NK-92 (cell line): ENCODE data around the gene ISCU.
"Not testable (repeated sequence)": the region's sequence is repeated elsewhere in the genome, so short reads cannot be mapped to it uniquely, and the experiment has no call there.

ENCODE experiments used
- DNase-seq: peaks from one replicate; lab custom pipeline; 2025; ENCODE audit not compliant: unreplicated experiment; lab: John Stamatoyannopoulos, UW

Gene ISCU

DNA sequence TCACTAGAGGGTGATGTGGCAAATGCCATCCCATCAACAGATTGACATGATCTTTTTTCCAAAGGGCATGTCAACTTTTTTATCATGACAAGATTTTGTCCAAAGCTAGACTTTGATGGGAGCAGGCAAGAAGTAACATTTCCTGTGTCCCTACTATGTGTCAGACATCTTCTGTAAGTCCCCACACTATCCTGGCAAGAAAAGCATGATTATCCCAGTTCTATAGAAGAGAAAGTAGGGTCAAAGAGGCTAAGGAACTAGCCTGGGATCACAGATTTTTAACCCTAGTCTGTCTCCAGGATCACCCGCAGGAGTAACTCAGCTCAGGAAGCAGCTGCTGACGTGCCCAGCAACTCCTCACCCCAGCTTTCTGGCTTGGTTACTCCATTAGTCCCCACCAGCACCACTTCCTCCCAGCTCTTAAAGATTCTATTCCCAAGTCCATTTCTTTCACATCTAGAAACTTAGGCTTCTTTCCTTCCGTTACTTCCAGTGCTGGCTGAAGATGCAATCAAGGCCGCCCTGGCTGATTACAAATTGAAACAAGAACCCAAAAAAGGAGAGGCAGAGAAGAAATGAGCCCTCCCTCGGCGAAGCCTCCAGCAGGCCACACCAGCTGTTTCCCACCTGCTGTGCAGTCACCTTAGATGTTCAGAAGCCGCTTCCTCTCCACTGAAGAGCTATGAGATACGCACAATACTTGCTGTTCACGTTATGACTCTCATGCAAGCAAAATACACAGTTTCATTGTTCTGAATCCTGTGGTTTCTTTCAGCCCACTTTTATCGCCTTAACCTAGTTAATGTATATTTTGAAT, 6.2 kb downstream of the ISCU start:
- DNase-seq, result no peak

DNA sequence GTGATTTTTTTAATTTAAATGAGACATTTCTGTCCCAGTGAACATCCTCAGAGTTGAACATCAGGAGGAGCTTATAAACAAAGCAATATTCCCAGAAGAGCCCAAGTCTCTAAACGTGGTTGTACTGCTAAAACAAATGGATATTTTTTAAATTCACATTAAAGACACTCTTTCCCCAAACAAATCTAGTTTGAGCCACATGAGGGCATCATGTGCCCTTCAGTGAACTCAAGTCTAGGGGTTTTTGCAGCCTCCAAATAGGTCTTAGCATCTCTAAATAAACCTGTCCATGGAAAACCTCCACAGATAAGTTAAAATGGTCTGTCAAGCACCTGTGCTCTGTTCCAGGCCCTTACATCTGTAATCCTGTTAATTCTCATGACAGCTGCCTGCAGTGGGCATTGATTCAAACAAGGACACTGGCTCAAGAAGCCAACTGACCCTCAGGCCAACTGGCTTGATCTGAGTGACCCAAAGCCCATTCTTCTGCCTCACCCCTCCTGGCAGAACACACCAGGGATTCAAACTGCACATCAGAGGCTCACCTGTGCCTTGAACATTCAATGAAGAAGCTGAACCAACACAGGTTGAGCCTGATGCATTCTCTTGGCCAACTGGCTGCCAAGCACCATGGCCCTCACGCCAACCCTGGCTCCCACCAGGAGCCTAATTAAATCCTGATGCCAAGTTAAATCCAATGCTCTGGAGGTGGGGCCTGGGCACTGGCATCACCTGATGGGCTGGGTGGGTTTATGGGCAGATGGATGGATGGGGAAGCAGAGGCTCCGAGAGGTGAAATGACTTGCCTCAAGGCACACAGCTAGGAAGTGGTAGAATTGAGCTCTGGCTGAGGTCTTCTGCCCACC, 8.6 kb downstream of the ISCU start:
- DNase-seq, result no peak

- DNase-seq, result no peak
These were observed 9.3 kb downstream of the ISCU start for GRCh38 chr12:108571609-108572165.

DNA sequence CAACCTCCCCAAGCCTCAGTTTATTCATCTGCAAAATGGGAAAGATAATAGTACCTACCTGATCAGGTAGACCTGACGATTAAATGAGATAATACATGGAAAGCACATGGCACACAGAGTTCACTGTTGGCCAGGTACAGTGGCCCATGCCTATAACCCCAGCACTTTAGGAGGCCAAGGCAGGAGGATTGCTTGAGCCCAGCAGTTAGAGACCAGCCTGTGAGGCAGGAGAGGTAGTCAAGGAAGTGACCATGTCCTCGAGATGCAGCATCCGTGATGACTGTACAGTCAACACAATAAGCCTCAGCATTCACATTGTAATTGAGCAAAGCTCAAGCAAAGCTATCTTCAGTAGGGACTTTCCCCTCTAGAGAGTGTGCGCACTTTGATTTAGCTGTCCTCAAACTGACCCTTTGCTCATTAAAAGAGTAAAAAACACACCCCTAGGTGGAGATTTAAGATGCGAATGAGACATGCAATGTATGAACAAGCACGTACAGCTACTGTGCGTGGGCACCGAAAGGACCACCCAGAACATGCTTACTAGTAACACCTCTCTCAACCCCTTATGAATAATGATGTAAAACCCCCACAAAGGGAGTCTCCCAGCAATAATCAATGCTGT, 9.9 kb downstream of the ISCU start:
- DNase-seq, result no peak

DNA sequence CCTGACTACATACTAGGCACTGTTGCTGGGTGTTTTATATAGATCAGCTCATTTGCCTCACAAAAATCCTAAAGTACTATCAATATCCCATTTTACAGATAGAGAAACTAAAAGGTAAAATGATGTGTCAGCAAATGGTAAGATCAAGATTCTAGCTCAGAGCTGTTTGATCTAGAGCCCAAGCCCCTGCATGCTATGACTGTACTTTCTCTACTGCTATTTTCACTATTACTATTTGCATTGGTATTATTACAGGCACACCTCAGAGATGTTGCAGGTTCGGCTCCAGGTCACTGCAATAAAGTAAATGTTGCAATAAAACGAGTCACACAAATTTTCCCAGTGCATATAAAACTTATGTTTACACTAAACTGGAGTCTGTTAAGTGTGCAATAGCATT, 10.9 kb downstream of the ISCU start:
- DNase-seq, result no peak

- DNase-seq, result not testable (repeated sequence)
These were observed 11.9 kb downstream of the ISCU start for GRCh38 chr12:108574276-108574675.

- no peak for DNase-seq
These were observed 13.0 kb downstream of the ISCU start for GRCh38 chr12:108575199-108575912.

GRCh38 chr12:108576660-108577234, 14.4 kb downstream of the ISCU start:
- DNase-seq, result no peak

DNA sequence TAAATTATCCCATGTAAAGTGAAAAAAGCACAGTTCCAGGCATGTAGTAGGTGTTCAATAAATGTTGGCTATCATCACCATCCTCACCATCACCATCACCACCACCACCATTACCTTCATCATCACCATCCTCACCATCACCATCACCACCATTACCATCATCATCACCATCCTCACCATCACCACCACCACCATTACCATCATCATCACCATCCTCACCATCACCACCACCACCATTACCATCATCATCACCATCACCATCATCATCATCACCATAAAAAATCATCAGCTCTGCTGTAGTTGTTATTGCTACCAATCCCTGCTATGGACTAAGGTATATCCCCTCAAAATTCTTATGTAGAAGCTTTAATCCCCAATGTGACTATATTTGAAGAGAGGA, 15.1 kb downstream of the ISCU start:
- DNase-seq, result no peak

DNA sequence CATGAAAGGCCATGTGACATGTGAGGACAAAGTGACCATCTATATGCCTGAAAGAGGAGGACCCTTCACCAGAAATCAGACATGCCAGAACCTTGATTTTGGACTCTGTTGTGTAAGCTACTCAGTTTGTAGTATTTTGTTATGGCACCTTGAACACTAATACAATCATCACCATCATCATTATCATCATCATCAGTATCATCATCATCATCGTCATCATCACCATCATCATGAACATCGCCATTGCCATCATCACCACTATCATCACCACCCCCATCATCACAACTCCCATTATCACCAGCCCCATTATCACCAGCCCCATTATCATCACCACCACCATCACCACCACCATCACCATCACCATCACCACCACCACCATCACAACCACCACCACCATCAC, 15.9 kb downstream of the ISCU start:
- no peak for DNase-seq

DNA sequence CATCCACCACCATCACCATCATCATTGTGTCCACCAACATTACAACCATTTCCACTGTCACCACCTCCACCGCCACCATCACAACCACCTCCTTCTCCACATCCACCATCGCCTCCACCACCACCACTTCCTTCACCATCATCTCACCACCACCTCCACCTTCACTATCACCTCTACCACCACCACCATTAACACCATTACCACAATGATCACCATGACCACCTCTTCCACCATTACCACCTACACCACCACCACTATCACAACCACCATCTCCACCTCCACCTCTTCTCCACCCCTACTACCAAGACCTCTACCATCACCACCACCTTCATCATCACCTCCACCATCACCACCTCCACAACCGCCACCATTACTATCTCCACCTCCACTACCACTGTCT, 16.4 kb downstream of the ISCU start:
- DNase-seq, result no peak

- DNase-seq, result no peak
These were observed 18.1 kb downstream of the ISCU start for GRCh38 chr12:108580531-108580930.

GRCh38 chr12:108581311-108582227, 19.2 kb downstream of the ISCU start:
- DNase-seq, result no peak

DNA sequence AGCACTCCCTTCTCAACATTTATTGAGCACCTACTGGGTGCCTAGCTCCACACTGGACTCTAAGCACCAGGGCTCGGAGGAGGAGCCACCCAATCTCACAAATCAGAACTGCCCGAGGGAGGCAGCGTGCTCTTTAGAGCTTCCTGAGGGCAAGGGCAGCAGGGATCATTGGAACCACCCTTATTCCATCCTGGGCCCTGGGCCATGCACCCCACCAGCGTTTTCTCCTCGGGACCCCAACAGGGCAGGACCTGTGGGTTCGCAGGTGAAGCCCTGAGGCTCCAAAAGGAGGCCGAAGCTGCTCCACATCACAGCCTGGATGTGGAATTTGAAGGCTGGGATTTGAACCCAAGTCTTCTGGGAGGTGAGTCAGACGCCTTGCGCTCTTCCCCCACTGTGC, 20.1 kb downstream of the ISCU start:
- DNase-seq, result no peak

- DNase-seq, result no peak
These were observed 20.8 kb downstream of the ISCU start for GRCh38 chr12:108582978-108583770.

DNA sequence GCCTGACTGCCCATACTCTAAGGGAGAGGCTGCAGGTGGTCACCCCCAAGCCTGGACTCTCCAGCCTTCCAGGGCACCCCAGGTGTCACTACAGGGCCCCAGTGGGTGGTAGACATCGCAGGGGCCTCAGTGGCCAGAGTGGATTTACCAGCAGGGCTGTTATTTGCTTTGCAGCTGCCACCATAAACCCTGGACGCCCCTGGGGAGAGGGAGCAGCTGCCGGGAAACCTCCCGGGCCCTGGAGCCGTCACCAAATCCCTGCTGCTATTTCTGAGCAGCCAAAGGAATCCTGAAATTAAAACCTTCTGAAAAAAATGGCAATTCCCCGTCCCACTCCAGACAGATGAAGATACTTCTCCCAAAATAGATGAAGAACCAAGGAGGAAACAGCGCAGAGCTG, 21.6 kb downstream of the ISCU start:
- DNase-seq, result no peak

DNA sequence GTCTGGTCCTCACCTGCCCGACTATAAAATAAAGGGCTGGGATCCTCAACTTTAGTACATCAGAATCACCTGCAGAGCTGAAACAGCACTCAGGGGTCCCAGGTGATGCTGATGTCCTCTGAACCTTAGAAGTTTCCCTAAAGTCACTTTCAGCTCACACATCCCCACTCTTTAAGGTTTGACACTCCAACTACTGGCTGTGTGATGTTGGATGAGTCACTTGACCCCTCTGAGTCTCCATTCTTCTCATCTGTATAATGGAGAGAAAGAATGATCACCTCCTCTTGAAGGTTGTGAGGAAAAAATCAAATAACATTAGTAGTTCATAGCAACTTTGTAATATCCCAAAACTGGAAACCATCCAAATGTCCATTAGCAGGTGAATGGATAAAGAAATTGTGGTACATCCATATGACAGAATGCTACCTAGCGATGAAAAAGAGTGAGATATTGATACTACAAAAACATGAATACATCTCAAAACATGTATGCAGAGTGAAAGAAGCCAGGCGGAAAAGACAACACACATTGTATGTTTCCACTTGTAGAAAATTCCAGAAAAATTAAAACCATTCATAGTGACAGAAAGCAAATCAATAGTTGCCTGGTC, 22.2 kb downstream of the ISCU start:
- DNase-seq, result no peak

- no peak for DNase-seq
These were observed 23.5 kb downstream of the ISCU start for GRCh38 chr12:108585864-108586263.
